Stimulated activated CD8-positive, alpha-beta memory T cell treated with anti-CD3 and anti-CD28 coated beads, Interleukin-15, amount 100 ng/mL, for 4 hours (primary cell): ENCODE measurements around the gene PRIM2.
"Not testable (repeated sequence)": the region's sequence is repeated elsewhere in the genome, so short reads cannot be mapped to it uniquely, and the experiment has no call there.

Experiments
- DNase-seq, 2 donors: peaks; one replicate each; pipeline ENCODE4 v3.0.0-alpha.2; 2020; ENCODE audit warnings: low read depth in 2 of 2

PRIM2 gene

DNA sequence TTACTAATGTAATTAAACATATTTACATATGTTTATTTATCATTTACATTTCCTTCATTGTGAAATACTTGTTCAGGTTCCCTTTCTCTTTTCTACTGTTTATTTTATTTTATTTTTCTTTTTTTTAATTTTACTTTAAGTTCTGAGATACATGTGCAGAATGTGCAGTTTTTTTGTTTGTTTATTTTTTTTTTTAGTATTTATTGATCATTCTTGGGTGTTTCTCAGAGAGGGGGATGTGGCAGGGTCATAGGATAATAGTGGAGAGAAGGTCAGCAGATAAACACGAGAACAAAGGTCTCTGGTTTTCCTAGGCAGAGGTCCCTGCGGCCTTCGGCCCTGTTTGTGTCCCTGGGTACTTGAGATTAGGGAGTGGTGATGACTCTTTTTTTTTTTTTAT, 8.7 kb upstream of the PRIM2 start:
- not testable (repeated sequence) for DNase-seq

DNA sequence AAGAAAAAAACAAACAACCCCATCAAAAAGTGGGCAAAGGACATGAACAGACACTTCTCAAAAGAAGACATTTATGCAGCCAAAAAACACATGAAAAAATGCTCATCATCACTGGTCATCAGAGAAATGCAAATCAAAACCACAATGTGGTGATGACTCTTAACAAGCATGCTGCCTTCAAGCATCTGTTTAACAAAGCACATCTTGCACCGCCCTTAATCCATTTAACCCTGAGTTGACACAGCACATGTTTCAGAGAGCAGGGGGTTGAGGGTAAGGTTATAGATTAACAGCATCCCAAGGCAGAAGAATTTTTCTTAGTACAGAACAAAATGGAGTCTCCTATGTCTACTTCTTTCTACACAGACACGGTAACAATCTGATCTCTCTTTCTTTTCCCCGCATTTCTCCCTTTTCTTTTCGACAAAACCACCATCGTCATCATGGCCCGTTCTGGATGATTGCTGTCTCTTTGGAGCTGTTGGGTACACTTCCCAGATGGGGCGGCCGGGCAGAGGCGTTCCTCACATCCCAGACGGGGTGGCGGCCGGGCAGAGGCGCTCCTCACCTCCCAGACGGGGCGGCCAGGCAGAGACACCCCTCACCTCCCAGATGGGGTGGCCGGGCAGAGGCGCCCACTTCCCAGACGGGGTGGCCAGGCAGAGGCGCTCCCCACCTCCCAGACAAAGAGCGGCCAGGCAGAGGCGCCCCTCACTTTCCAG, 7.2 kb upstream of the PRIM2 start:
- DNase-seq: not testable (repeated sequence)

DNA sequence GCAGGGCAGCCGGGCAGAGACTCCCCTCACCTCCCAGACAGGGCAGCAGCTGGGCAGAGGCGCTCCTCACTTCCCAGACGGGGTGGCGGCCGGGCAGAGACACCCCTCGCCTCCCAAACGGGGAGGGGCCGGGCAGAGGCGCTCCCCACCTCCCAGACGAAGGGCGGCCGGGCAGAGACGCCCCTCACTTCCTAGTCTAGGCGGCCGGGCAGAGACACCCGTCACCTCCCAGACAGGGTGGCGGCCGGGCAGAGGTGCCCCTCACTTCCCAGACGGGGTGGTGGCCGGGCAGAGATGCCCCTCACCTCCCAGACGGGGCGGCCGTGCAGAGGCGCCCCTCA, 6.6 kb upstream of the PRIM2 start:
- no peak for DNase-seq

DNA sequence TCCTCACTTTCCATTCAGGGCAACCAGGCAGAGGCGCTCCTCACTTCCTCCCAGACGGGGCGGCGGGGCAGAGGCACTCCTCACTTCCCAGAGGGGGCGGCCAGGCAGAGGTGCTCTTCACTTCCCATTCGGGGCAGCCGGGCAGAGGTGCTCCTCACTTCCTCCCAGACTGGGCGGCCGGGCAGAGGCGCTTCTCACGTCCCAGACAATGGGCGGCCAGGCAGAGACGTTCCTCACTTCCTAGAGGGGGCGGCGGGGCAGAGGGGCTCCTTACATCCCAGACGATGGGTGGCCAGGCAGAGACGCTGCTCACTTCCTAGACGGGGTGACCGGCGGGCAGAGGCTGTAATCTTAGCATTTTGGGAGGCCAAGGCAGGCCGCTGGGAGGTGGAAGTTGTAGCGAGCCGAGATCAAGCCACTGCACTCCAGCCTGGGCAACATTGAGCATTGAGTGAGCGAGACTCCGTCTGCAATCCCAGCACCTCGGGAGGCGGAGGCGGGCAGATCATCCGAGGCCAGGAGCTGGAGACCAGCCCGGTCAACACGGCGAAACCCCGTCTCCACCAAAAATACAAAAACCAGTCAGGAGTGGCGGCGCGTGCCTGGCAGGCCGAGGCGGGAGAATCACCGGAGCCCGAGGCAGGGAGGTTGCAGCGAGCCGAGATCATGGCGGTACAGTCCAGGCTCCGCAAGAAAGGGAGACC, 6.0 kb upstream of the PRIM2 start:
- not testable (repeated sequence) for DNase-seq

DNA sequence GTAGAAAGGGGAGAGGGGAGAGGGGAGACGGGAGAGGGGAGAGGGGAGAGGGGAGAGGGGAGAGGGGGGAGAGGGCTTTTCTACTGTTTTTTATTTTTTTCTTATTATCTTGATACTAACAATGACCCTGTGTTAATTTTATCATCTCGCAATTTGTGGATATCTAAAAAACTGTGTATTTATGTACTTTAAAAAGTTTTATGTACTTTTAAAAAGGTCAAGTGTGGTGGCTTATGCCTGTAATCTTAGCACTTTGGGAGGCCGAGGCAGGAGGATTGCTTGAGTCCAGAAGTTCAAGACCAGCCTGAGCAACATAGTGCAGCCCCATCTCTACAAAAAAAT, 5.5 kb upstream of the PRIM2 start:
- no peak for DNase-seq

DNA sequence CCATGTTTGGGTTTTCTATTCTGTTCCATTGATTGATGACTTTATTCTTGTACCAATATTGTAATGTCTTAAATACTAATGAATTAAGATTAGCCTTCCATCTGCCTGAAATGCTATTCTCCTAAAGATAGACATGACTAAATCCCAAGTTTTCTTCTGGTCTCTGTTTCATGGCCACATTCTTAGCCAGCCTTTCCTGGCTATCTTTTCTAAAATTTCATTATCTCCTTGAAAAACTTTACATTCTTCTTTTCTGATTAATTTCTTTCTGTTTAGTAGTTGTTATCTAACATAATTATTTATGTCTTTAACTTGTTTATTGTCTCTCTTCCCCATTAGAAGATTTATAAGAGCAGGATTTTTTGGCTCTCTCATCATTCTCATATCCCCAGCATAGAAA, 4.4 kb upstream of the PRIM2 start:
- DNase-seq: no peak

DNA sequence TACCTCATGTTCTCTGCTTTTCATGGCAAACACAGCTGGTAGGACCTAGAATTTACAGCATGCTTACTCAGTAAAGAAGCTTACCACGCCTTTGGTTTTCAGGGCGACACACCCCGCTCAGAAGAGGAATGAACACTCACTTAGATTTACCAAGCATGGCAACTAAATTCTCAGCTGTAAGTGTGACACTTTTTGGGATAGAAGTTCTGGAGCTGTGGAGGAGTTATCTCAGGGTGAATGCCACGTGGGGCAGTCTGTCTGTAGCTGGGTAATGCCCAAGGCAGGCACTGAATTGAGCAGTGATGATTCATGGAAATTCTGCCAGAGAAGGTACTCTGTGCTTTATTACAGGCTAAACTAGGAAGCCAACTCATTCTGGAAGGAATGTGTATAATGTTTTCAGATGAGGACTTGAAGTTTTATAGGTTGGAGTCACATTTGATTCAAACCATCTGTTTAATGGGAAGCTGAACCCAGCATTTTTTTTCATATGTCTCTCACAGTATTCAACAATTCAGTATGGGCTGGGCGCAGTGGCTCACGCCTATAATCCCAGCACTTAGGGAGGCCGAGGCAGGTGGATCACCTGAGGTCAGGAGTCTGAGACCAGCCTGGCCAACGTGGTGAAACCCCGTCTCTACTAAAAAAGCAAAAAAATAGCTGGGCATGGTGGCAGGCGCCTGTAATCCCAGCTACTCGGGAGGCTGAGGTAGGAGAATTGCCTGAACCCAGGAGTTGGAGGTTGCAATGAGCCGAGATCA, 3.5 kb upstream of the PRIM2 start:
- DNase-seq: no peak

DNA sequence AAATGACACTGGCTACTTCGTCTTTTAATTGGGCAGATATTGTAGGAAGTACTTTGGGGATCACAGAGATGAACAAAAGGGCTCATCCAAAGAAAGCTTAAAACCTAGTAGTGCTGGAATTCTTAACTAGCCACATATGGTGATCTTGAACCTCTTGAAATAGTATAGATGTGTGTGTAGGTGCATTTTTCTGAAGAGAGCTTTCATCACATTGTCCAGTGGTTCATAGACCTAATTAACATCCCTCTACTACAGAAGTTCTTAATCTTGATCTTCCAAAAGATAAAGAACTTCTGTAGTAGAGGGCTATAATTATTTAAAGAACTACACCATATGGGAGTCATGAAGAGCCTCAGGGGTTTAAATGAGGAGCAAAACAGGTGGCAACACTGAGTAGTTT, 2.3 kb upstream of the PRIM2 start:
- DNase-seq: no peak

DNA sequence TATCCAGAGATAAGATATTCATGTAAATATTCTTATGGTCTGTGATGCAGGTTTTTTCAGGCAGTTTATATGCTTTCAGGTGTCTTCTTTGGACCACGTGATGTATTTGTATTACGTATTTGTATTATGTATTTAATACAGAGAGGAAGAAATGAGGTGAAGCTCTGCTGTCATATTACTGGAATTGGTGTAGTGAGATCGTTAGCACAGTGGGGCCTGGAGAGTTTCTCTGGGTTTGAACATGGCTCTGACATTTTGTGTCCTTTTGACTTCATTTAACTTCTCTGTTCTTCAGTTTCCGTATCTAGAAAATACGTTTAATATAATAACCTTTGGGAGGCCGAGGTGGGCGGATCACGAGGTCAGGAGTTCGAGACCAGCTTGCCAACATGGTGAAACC, 1.6 kb upstream of the PRIM2 start:
- no peak for DNase-seq

DNA sequence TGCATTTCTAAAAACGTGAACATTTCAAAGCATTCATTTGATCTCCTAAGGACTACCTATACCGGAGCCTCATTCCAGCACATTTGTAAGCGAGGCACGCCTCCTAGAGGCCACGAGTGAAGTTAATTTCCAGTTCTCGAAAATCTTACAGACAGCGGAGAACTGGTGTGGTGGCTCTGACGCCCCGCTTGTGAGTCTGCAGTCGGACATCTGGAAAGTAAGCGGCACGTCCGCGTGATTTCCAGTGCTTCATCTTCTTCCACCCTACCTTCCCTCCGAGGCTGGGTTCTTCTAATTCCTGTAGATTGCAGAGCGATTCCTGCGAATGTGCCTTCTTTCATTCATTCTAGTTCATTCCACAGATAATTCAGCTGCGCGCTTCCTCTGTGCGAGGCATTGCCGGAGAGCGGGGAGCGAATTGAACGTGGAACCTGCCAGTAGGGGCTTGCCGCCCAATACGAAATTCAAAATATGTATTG, 810 bp upstream of the PRIM2 start:
- DNase-seq: peak; percentile 58 to 72

DNA sequence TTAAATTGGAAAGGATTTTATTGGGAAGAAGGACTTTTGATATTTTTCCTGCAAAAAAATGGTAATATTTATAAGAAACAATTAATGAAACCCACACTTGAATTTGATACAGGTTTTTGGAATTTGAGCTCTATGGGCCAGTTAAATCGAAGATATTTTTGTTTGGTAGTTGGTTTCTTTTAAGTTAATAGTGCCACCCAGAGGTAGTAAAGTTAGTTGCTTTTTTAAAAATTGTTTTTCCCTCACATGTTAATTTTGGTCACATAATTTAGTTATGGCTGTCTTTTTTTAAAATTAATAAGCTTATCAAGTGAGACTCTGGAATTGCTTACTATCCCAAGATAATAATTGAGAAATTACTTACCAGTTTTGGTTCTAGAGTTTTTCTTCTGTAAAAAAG, 7.1 kb downstream of the PRIM2 start:
- no peak for DNase-seq

DNA sequence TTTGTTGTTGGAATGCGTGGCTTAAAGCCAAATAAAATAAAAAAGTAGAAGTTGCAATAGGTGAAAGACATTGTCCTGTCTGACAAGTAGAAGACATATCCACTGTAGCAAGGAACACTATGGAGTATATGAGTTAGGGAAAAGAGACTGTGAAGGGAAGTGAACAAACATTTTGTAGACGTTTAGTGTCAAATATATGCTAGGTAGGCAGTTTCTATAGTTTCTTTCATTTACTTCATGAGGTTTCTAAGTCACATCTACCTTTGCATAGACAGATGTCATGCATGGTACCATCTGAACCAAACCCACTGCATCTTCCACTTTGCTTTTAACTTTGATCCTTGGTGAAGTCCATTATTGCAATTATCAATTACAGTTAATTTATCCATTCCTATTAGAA, 9.9 kb downstream of the PRIM2 start:
- DNase-seq: no peak

DNA sequence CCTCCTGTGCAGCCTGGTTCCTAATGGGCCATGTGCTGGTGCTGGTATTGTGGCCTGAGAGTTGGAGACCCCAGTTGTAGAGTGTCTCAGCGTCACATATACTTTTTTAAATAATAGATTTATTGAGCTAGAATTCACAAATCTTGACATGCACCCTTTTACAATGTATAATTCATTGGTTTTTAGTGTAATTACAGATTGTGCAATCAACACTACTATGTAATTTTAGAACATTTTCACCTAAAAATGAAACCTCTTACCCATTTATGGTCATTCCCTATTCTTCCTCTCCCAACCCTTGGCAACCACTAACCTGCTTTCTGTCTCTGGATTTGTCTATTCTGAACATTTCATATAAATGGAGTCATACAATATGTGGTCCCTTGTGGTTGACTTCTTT, 10.6 kb downstream of the PRIM2 start:
- DNase-seq: no peak

DNA sequence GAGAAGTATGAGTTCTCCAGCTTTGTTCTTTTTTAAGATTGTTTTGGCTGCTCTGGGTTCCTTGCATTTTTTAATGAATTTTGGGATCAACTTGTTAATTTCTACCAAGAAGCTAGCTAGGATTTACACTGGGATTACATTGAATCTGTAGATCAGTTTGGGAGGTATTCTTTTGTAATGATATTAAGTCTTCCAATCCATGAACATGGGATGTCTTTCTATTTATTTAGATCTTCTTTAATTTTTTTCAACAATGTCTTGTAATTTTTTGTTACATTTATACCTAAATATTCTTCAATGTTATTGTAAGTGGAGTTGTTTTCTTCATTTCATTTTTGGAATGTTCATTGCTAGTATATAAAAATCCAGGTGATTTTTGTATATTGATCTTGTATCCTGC, 12.5 kb downstream of the PRIM2 start:
- no peak for DNase-seq

DNA sequence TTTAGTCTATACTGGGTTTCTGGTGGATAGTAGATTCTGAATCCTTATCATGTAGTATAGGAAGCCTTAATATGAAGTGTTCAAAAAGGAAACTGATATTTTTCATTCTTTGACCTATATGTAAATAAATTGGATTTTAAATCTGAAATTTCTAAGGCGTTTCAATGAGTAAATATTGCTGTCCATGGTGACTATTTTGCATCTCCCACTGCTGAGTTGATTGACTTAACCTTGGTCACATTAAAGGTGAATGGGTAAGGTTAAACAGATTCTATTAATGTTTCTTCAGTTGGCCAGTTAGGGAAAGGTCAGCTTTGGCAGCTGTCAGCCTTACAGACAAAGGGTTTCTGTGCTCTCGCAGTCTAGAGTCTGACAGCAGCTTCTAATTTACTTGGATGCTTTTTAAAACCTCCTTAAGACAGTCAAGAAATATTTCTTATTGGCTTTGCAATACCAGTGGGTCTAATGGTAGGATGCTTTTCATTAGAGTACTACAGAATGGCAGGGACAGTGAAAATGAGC, 24.8 kb downstream of the PRIM2 start:
- DNase-seq: no peak

DNA sequence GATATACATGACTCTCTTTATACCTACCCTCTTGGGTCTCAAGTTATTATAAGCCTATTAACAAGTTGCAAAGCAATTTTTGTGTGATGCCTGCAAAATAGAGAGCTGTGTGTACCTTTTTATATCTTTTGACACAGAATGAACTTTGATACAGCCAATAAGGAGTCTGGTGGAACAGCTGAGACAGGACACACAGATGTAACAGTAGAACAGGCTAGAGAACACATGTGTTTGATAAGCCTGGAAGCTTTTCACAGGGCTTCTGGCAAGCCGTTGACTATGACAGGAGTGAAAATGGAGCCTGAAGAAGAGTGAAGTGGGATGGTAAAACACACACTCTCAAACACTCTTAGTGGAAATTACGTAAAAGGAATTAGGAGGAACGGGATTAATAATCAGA, 25.9 kb downstream of the PRIM2 start:
- DNase-seq: not testable (repeated sequence)

DNA sequence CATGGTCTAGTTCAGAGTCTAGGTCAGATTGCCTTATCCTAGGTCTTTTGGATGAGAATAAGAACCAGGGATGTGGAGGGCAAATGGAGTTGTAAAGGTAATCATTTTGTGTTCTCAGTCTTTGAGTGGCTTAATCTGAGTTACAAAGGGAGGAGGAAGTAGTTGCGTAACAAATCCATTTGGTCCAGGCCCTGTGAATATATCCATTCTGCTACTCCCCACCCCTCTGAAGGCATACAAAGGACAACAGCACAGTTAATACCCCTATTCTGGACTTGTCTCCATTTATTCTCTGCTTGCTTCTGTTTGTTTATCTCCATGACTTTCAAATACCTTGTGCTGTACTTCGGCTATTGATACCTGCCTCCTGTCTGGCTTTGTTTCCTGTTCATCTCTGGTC, 29.3 kb downstream of the PRIM2 start:
- not testable (repeated sequence) for DNase-seq

DNA sequence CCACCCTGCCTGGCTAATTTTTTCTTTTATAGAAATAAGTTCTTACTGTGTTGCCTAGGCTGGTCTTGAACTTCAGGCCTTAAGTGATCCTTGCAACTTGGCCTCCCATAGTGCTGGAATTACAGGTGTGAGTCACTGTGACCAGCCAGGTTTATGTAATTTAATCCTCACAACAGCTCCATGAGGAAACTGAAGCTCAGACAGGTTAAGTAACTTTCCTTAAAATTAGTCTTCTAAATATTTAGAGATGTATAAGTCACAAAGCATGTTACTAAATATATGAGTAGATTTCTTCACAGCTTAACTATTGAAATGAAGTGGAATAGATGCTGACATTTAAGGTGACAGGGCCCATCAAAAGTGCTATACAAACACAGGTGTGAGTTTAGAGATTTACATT, 30.2 kb downstream of the PRIM2 start:
- DNase-seq: not testable (repeated sequence)

DNA sequence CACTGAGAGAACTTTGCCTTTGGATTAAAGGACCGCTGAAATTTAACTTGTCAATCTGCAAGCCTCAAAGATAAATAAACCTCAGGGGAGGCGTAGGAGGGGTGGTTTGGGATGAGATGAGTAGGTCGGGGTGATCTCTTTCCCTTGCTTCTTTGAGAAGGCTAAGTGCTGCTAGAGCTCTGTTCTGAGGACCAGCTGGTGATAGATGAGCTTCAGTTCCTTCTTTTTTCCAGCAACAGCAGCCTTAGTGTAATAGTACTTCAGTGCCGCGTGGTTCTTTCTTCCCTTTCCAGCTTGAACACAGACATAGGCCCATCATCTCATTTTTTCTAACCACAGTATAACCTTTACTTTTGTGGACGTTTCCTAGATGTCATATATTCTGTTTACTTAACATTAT, 33.0 kb downstream of the PRIM2 start:
- not testable (repeated sequence) for DNase-seq

DNA sequence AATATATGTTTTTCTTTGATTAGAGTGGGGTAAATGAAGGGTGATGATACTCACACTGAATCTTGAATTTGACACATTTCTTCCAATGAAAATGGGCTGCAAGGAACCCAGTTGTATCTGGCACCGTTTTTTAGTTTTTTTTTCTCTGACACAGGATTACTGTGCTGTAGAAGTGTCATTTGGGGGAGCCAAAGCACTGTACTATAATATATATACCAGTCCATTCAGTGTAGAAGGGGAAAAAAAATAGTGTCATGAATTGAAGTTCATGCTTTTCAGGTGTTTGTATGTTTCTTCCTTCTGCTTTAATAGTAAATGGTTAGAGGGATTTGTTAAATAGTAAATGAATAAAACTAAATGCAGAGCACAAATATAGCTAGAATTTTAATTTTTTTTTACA, 35.2 kb downstream of the PRIM2 start:
- DNase-seq: not testable (repeated sequence)

DNA sequence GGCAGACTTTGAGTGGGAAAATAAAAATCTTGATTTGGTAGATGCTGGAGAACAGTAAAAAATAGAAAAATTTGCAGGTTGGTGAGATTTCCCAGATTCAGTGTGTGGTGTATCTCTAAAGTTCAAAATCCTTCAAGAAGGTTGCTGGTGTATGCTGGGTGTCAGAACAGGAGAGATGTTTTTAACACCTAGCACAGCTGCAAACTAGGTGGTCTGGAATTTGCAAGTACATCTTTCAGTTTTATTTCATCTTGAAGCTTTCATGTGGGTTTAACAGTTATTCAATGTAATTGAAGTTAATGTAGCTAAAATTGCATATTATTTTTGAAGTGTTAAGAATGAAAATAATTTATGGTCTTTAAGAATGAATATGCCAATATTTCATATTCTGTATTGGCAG, 40.9 kb downstream of the PRIM2 start:
- DNase-seq: not testable (repeated sequence)

DNA sequence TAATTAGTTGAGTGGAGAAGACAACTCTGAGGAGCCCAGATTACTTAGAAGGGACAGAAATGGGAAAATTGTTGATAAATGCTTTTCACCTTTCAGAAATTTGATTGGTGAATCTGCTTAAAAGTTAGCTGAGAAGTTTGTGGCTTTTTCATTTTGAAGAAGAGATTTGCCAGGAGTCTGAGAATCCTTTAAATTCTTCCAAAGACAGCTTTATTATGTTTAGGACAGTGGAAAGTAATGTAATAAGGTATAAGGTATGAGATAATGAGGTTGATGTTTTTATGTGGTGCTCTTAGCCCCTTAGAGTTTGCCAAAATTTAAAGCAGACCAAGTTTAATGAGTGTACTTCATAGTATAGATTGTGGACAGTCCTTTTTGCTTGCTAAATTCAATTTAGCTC, 42.3 kb downstream of the PRIM2 start:
- not testable (repeated sequence) for DNase-seq

DNA sequence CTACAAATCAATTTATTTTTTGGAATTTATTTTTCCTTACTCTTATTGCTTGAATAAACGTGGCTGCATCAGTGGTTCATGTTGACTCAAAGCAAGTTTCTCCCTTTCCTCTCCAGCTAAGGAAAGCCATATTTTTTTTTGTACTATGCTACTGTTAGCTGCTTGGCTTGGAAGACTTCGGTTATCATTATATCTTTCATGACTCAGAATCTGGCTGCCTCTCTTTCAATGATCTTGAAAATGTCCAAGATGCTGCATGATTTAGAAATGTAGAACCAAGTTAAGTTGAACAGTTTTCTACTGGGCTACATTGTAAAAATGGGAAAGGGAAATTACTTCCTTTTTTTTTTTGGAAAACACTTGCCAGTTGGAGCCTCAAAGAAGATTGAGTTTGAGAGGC, 44.9 kb downstream of the PRIM2 start:
- DNase-seq: not testable (repeated sequence)
